Stimulated activated naive CD4-positive, alpha-beta T cell (primary cell): ENCODE results near the gene HSPB9.

Experiments used
- DNase-seq, 6 experiments: peaks; one replicate each; lab custom pipeline; 2025; lab: John Stamatoyannopoulos, UW

HSPB9 gene

DNA sequence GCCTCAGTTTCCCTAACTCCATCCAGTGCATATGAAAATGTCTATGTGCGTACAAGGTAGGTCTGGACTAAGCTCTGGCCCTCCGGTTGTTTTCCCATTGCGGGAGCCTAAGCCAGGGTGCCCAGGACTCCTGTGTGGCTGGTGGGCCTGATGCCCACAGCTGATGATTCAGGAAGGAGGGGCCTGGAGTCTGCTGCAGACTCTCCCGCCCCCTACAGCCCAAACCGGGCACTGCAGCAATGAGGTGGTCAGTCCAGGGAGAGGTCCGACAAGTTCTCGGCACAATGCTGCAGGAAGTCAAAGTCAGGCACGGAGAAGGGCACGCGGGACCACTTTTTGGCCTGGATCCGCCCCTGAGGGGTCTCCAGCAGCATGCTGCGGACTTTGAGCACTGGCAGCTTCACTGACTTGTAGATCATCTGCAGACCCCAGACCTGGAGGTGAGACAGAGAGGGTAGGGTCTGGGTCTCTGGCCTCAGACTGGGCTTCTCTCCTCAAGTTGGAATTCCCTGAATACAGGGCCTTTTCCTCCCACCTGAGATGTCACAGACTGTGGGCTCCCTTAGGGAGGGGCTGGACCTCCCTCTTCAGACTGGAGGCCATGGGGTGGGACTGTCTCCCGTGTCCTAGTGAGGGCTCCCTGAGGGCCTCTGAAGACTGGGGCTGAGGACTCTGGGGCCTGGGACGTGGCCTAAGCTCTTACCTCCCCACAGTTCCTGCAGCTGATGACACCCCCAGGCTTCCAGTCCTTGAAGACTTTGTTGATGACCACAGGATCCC is 20.9 kb upstream of the HSPB9 start:
- peak; percentile 27 to 51 (median 46) for DNase-seq

DNA sequence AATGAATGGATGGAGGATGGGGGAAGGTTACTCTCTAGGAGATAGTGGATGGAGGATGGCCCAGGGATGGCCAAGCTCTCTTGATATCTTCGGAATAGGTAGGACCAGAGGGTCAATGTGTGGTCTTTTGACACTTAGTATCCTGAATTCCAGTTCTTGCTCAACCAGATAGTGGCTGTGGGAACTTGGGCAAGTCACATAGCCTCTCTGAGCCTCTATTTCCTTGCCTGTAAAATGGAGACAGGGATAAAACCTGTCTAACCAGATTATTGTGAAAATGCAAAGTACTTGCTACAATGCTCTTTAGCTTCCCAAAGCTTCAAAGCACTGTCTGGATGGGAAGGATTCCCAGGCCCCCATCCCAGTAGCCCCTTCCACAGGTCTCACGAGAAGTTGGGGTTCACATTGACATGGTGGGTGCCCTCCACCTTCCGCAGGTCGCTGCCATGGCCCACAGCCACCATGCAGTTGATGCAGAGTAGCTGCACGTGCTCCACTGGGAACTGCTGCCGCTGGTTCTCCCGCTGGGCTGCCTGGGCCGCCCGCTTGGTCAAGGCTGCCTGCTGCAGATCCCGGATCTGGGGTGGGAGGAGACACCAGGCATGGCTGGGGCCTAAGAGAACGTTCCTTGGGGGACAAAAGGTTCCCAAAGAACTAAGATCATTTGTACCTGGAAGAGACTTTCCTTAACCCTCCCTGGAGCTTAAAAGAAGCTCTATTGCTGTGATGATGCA is 19.2 kb upstream of the HSPB9 start:
- DNase-seq = no peak

DNA sequence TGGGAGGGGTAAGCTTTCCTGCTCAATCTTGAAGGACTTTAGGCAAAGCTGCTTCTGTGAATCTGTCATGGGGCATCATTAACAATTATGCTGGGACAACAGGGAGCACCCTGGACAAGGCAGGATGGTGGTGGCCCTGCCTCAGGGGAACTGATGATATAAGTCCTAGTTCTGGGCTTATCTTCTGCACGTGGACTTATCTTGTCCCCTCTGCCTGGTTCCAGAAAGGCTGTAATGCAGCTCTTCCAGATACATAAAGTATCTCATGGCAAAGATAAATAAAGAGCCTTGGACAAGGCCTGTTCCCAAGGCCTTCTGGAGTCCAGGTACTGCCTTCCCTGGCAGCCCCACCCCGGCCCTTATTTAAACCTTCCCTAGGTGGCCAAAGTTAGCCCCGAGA is 18.3 kb upstream of the HSPB9 start:
- DNase-seq = no peak

DNA sequence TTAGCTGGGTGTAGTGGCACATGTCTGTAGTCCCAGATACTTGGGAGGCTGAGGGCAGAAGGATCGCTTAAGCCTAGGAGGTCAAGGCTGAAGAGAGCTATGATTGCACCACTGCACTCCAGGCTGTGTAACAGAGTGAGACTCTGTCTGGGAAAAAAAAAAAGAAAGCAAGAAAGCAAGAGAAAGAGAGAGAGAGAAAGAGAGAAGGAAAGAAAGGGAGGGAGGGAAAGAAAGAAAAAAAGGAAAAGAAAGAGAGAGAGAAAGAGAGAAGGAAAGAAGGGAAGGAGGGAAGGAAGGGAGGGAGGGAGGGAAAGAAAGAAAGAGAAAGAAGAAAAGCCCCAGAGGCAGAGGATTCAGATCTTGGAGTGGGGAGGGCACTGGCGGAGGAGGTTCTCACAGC is 16.6 kb upstream of the HSPB9 start:
- DNase-seq = no peak

DNA sequence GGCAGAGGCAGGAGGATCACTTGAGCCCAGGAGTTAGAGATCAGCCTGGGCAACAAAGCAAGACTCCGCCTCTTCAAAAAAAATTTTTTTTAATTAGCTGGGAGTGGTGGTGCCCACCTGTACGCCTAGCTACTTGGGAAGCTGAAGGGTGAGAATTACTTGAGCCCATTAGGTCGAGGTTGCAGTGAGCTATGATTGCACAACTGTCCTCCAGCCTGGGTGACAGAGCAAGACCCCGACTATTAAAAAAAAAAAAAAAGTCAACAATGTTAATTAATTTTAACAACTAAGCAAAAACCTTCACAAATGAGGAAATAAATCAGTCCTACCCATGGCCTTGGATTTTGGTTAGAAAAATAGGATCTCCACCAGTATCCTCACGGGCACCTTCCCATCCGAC is 15.5 kb upstream of the HSPB9 start:
- no peak for DNase-seq

DNA sequence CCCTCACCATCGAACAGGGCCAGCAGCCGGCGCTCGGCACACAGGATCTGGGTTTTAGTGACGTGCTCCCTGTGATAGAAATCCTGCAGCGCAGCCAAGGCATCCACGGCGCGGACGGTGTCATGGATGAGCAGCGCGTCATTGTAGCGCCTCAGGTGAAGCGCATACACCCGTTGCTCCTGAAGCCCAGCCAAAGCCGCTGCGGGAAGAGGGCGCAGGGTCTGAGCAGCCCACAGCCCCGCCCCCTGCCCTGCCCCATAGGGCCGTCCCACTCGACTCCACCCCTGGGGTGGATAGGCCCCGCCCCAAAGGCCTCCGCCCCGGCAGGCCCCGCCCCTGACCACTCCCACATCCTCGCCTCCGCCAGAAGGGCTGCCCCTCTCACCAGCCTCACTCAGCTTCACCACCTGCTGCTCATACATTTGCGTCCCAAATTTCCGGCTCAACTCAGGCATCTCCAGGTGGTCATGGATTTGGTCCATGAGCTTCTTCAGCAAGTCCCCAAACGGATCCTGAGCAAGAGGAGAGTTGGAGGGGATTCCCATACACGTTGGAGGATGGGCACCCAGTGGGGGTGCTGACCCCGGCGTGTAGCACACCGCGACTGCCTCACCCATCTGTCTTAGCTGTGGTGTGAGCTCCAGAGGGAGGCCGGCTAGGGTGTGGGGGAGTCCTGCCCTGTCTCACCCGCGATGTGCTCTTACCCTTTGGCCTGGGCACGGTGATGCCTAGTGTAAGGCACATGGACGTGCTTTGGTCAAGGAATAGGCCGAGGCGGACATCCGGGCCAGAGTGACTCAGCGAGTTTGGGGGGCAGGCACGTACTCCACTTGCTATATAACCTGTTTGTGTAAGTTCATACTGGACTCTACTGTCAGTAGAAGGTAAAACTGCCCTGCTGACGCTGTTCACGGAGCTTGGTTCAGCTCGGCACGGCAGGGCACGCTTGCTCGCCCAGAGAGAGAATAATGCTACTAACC is 14.7 kb upstream of the HSPB9 start:
- DNase-seq = peak; percentile 74 to 92 (median 88)

DNA sequence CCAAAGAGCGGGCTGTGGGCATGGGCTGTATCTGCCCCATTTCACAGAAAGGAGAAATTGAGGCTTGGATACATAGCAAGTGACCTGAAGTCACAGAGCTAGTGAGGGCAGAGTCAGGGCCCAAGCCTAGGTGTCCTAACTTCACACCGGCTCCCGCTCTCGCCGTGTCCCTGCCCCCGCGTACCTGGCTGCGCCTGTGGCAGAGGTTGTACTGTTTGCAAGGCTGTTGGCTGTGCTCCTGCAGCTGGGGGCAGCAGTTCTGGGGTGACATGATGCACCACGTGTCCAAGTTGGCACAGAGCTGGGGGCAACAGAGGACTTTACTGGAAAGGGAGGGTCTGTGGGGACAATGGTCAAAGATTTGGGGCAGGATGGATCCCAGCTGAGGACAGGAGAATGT is 13.5 kb upstream of the HSPB9 start:
- no peak for DNase-seq

DNA sequence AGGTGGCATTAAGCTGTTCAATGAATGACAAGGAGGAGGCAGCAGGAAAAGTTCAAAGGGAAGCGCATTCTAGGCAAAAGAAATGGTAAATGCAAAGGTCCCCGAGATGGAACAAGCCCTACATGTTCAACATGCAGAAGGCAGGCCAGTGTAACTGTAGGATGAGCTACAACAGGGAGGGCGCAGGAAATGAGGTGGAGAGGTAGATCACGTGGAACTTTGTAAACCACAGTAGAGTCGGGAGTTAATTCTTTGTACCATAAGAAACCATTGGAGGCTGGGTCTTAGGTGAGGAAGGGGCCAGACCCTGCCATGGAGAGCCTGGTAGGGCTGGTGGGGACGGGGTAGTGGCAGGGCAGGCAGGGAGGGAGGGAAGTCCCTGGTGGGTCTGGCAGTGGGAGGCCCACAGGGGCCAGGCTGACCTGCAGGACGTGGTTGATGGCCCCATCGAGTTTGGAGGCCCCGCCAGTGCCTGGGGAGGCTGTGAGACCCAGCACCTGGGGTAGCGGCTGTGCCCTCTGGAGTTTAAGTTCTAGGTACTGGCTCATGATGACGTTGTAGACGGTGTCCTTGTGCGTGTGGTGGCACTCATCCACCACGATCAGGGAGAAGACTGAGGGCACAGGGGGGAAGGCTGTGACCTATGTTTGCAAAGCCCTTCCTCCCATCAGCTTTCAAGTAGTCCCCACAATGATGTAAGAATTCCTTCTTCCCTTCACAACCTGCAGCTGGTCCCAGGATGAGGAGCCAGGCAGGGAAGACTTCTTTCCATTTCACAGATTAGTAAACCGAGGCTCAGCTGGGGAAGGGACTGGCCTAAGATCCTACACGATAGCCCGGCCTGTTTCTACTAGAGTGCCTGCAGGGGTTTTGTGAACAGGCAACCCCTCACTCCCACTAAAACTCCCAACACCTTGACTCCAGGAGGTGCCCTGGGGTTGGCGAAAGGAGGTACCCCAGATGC is 12.0 kb upstream of the HSPB9 start:
- DNase-seq = peak in 3 of 6 experiments; percentile 8 to 22 (median 9)

DNA sequence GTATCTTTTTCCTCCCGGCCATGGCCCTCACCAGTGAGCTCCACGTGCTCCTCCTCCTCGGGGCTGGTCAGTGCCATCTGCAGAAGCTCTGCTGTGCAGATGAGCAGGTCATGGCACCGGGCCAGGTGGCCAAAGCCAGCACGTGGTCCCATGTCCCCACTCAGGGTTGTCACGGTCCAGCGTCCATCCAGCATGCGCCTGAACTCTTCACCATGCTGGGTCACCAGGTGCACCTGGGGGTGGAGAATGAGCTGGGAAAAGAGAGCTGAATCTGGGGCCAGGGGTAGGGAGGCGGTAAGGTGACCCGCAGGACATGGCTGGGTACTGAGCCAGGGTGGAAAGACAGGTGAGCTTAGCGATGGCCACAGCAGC is 11.4 kb upstream of the HSPB9 start:
- DNase-seq = no peak

DNA sequence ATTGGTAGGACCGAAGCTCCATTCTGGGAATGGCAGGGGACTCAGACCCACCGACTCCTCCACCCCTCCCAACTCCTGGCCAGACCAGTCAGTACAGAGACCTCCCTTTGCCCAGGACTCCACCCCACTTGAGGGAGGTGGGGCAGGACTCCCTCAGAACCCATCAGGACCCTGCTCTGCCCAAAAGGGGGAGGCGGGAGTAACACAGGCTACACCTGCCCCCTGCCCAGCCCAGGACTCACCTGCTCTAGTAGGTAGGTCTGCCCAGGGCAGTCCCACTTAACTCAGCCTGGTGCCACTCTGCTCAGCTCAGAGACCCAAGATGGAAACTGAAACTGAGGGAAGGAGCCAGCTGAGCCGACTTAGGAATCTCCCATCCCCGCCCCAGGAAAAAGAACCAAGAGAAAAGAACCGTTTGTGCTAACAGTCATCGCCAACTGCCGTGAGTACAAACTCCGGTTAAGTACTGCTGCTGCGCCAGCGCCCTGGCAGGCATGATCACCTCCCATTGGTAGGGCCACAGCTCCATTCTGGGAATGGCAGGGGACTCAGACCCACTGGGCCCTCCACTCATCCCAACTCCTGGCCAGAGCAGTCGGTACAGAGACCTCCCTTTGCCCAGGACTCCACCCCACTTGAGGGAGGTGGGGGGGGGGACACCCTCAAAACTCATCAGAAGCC is 10.6 kb upstream of the HSPB9 start:
- DNase-seq = peak in 2 of 6 experiments; percentile 16 to 36

DNA sequence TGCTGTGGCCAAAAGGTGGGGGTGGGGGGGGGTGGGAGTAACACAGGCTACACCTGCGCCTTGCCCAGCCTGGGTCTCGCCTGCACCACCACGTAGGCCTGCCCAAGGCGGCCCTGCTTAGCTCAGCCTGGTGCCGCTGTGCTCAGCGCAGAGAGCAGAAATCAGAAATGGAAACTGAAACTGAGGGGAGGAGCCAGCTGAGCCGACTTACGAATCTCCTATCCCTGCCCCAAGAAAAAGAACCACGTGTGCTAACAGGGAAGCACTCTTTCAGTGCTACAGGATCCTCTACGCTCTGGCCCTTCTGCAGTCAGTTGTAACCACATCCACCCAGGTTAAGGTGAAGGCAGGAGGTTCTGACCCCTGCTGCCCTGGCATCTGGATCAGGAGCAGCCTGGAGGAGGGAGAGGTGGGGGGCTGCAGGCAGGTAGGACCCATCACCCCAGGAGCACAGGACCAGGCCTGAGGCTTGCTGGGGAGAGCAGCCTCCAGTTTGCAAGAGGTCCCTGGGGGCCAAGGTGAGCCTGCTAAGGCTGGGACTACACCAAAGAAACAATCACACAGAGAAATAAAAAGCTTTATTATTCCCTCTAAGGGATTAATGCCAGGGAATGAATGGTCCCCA is 9.9 kb upstream of the HSPB9 start, which contains the start of gene DHX58:
DHX58 (minus strand) TSS at position 163 of the 625 bp plus-strand sequence. CDS start 822 bp downstream, outside the sequence.
- peak; percentile 61 to 83 (median 75) for DNase-seq

DNA sequence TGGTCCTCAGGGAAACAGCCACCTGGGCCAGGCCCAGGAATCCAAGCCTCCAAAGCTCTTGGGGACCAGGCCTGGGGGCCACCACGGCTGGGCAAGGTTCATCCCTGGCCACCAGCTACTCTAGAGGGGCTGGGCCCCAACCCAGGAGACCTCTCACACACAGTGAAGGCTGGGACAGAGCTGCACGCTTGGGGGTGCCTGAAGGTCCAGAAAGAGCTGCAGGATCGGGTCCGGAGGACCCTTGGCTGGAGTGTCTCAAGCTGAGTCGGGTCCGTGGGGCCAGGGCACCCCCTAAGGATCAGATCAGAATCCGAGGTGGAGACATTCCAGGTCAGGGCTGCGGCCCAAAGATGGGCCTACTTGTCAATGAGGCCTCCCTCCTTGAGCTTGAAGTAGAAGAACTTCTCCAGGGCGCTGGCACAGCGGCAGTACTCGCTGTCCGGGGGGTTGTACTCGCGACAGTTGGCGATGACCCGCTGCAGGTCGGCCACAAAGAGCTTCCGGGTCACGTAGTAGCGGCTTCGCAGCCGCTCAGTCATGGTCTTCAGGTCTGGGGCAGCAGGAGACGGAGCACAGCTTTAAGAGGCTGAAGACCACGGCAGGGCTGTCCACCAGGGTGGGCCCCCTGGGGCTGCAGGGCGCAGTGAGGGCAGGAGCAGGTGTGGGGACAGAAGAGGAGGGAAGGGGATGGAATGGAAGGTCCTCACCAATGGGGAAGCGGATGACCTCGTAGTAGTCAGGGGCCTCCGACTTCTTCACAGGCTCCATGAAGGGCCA is 9.1 kb upstream of the HSPB9 start:
- no peak for DNase-seq

DNA sequence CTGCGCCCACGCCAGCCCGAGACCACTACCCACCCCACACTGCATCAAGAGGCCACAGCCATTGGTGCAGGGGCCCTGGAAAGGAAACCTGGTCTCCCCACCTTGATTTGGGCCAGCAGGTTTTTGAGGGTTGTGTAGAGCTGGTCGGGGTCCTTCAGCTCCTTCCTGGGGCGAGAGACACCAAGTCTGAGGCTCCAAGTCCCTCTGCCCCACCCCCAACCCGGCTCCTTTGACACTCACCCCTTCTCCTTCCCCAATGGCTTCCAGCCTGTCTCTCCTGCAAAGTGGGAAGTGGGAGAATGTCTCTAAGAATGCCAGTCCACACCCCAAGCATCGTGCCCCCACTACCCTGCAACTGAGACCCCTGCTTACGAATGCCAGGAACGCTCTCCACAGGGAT is 8.5 kb upstream of the HSPB9 start:
- no peak for DNase-seq

DNA sequence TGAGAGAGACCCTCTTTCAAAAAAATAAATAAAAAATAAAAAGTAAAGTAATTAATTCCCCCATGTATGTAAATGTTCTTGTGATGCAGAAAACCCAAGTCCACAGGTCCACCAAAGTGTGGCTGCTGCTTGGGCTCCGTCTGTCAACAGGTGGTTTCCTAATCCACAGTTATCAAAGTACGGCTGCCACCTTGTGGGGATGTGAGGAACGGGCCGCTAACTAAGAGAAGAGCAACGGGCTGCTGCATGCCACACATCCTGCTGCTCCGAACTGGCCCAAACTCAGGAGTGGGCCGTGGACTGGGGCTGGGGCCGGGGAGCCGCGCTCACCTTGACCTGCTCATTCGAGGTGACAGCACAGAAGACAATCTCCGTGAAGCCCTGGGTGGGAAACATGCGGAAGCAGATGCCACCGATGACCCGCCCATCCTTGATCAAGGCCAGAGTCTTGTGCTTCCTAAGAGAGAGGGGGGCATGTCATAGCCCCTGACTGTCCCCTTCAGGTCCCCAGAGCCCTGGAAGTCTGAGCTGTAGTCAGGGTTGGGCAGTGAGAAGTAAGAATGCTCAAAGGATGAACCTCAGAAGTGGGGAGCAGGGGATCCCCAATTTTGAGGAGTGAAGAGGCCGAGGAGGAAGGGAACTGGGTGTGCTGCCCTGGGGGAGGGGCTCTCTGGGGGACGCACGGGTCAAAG is 5.8 kb upstream of the HSPB9 start:
- peak; percentile 71 to 85 (median 77) for DNase-seq

DNA sequence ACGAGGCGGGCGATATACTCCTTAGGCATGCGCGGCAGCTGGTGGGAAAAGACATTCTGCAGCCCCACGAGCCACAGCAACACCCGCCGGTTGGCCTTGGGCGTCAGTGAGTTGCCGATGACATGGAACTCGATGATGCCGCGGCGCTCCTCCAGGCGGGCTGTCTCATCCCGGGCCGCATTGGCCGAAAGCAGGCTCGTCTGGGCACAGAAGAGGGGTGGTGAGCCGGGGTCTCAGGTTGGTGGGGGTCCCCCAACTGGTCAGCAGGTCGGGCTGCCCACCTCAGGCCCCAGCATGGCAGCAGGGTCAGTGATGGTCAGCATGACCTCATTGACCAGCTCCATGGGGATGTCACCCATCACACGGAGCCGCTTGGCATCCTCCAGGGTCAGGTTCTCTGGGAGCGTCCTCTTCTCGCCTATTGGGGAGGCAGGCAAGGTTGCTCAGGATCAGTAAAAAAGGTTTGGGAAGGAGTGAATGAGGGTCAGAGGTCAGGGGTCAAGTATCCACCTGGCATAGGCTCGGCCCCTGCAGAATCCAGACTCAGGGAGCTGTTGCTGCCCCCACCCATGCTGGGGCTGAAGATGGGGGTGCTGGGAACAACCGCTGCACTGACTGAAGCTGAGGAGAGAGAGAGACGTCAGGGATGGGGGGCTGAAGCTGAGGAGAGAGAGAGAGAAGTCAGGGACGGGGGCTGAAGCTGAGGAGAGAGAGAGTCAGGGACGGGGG is 5.0 kb upstream of the HSPB9 start:
- DNase-seq = no peak

DNA sequence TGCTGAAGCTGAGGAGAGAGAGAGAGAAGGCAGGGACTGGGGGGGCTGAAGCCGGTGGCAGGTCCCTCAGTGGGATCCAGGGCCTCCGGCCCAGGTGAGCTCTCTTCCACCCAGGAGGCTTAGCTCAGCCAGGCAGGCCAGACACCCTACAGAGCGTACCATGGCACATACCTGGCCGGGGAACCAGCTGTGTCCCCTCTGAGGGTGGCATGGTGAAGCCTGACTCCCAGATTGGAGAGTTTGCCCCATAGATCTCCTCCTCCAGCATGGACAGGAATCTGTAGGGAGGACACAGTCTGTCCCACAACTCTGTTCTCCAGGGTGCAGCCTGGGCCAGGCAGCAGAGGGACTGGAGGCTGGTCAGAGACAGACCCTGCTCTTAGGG is 4.5 kb upstream of the HSPB9 start:
- DNase-seq = no peak

DNA sequence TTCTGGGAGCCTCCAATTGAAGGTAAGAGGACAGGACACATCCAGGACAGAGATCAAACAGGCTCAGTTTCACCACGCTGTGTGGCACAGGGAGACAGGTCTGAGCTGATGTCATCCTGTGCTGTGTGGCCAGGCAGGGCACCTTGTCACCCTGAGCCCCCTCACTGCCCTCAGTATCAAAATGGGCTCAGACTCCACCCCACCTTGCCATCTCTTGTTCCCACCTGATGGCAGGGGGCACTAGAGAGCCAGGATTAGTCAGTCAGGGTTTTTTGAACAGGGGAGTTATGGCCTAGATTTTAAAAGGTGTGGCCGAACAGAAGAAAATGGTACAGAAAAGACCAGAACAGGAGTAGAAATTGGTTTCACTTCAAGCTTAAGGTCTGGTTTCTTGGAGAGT is 4.1 kb upstream of the HSPB9 start:
- peak in 3 of 6 experiments; percentile 10 to 42 (median 32) for DNase-seq

DNA sequence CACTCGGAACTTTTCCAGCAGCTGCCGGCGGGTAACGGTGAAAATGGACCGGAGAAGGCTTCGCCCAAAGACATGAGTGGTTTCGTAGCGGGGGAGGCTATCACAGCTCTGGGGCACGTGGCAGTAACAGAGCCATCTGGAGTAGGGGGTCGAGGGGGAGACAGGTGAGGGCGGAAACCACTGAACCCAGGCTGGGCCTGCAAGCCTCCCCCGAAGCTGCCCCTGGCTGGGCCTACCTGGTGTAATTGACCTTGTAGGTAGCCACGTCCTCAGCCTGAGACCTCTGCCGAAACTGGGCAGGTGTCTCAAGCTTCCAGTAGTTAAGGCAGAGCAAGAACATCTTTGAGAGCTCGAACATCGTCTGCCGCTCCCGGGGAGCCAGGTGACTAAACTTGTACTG is 3.3 kb upstream of the HSPB9 start:
- no peak for DNase-seq
